Keratinocyte (primary cell): ENCODE data around the gene PDE1C.

Experiments
- EZH2 ChIP-seq: IDR thresholded peaks from one replicate; pipeline ENCODE4 v1.6.1; 2012; ENCODE audit warnings: inconsistent platforms, mild to moderate bottlenecking, low read length, moderate library complexity
- TF ChIP-seq, protein P1 (sequence below), 3 experiments: IDR thresholded peaks in 1 of 3; conservative IDR thresholded peaks in 1 of 3; optimal IDR thresholded peaks in 1 of 3; 2 replicates in 2 of 3; 3 replicates in 1 of 3; pipeline versions ENCODE3 to v1.5.1; 2011; ENCODE audit warnings: low read length in 3 of 3, mild to moderate bottlenecking in 3 of 3, moderate library complexity in 2 of 3, control low read depth in 1 of 3, inconsistent platforms in 1 of 3; ENCODE audit not compliant: insufficient read depth in 2 of 3; ENCODE audit errors: extremely low read depth in 1 of 3

DNA sequence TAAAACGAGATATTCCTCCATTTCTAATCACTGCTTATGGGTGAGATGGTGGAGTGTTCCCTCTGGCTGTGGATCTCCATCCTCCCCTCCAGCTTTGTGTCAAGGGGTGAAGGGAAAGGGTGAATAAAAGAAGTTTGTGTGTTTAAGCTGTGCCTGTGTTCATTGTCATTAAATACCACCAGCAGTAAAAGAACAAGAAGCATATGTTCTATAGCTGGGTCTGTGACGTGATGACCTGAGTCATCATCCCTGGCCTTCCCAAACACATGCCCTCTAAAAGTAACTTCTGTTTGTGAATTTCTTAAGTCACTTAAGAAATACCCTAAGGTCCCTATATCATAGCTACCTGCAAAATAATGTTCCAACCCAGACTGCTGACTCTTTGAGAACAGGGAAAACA lies 278.3 kb downstream of the PDE1C start:
- TF ChIP-seq, protein P1, sequence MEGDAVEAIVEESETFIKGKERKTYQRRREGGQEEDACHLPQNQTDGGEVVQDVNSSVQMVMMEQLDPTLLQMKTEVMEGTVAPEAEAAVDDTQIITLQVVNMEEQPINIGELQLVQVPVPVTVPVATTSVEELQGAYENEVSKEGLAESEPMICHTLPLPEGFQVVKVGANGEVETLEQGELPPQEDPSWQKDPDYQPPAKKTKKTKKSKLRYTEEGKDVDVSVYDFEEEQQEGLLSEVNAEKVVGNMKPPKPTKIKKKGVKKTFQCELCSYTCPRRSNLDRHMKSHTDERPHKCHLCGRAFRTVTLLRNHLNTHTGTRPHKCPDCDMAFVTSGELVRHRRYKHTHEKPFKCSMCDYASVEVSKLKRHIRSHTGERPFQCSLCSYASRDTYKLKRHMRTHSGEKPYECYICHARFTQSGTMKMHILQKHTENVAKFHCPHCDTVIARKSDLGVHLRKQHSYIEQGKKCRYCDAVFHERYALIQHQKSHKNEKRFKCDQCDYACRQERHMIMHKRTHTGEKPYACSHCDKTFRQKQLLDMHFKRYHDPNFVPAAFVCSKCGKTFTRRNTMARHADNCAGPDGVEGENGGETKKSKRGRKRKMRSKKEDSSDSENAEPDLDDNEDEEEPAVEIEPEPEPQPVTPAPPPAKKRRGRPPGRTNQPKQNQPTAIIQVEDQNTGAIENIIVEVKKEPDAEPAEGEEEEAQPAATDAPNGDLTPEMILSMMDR (optimal IDR thresholded peaks at IDR 0.05 in 1 of 3, IDR thresholded peaks at IDR 0.05 in 1 of 3, conservative IDR thresholded peaks at IDR 0.05 in 1 of 3; ENCODE audit: extremely low read depth in 1 of 3, insufficient read depth in 2 of 3, low read length in 3 of 3): no peak
- no peak for TF ChIP-seq EZH2
